HG02588 (cell line): ENCODE results near the gene EOLA2.
A peak's percentile ranks its signal among the peaks of the same experiment; 100 is the strongest.
"Not testable (repeated sequence)": the region's sequence is repeated elsewhere in the genome, so short reads cannot be mapped to it uniquely, and the experiment has no call there.

Experiments used
- ATAC-seq: cut with Tn5 transposase; IDR thresholded peaks from one replicate; pipeline ENCODE4 v1.9.1; 2021; ENCODE audit warnings: mild to moderate bottlenecking, moderate library complexity; ENCODE audit not compliant: unreplicated experiment

EOLA2 gene

GRCh38 chrX:149933547-149933946 lies 4.7 kb downstream of the EOLA2 start:
- ATAC-seq = not testable (repeated sequence)

GRCh38 chrX:149932970-149933369 lies 5.3 kb downstream of the EOLA2 start:
- ATAC-seq = not testable (repeated sequence)

GRCh38 chrX:149932150-149932549 lies 6.1 kb downstream of the EOLA2 start:
- not testable (repeated sequence) for ATAC-seq

- ATAC-seq = not testable (repeated sequence)
These were observed 6.9 kb downstream of the EOLA2 start for GRCh38 chrX:149931355-149931754.

- ATAC-seq = not testable (repeated sequence)
These were observed 8.9 kb downstream of the EOLA2 start, which contains the start of gene HSFX4 for GRCh38 chrX:149929400-149929799. Gene HSFX4 (plus strand): TSS chrX:149929573. CDS start chrX:149929645, 72 bp downstream.

- not testable (repeated sequence) for ATAC-seq
These were observed 9.7 kb downstream of the EOLA2 start for GRCh38 chrX:149928635-149929034.

GRCh38 chrX:149927964-149928258 lies 10.4 kb downstream of the EOLA2 start:
- not testable (repeated sequence) for ATAC-seq

- ATAC-seq = not testable (repeated sequence)
These were observed 10.9 kb downstream of the EOLA2 start for GRCh38 chrX:149927245-149927963.

- not testable (repeated sequence) for ATAC-seq
These were observed 13.9 kb downstream of the EOLA2 start for GRCh38 chrX:149924434-149924833.

- not testable (repeated sequence) for ATAC-seq
These were observed 14.5 kb downstream of the EOLA2 start for GRCh38 chrX:149923836-149924235.

GRCh38 chrX:149916745-149917392 lies 21.4 kb downstream of the EOLA2 start:
- peak; percentile 90 for ATAC-seq

GRCh38 chrX:149910178-149910695 lies 28.1 kb downstream of the EOLA2 start:
- ATAC-seq = no peak

- ATAC-seq = no peak
These were observed 28.7 kb downstream of the EOLA2 start for GRCh38 chrX:149909324-149910177.

- no peak for ATAC-seq
These were observed 29.6 kb downstream of the EOLA2 start for GRCh38 chrX:149908727-149909126.

- ATAC-seq = no peak
These were observed 30.0 kb downstream of the EOLA2 start for GRCh38 chrX:149908308-149908707.

GRCh38 chrX:149903889-149904748 lies 34.2 kb downstream of the EOLA2 start:
- peak; percentile 85 for ATAC-seq

- ATAC-seq = no peak
These were observed 39.7 kb downstream of the EOLA2 start for GRCh38 chrX:149898554-149898953.

GRCh38 chrX:149890828-149891227 lies 47.5 kb downstream of the EOLA2 start:
- ATAC-seq = not testable (repeated sequence)
